Vagina (tissue), 2 donors: ENCODE data around the gene DNM3. TPM values are rescaled to one million over a fixed set of nuclear protein-coding genes. Genes with fewer than 3 reads are reported as not detected.
A peak's percentile ranks its signal among the peaks of the same experiment; 100 is the strongest.

Experiments used
- DNase-seq, 2 donors: peaks; one replicate each; pipeline ENCODE4 v3.0.0-alpha.2; 2017; ENCODE audit errors: extremely low spot score in 2 of 2
- H3K27ac ChIP-seq: fragments of 200-600 bp; sonication (generic); one replicate; pipeline ENCODE4 v1.5.1; 2019
- H3K27me3 ChIP-seq: fragments of 200-600 bp; sonication (generic); one replicate; pipeline ENCODE4 v1.5.1; 2019
- H3K36me3 ChIP-seq, 2 donors: fragments of 200-600 bp; sonication (generic); one replicate each; pipeline ENCODE4 v1.5.1; 2017 to 2019
- H3K4me1 ChIP-seq: fragments of 200-600 bp; sonication (generic); one replicate; pipeline ENCODE4 v1.5.1; 2019
- H3K4me3 ChIP-seq, 2 donors: fragments of 200-600 bp; sonication (generic); 1 replicate in 1 of 2; 2 replicates in 1 of 2; pipeline ENCODE4 v1.5.1; 2016 to 2019
- H3K9me3 ChIP-seq: fragments of 200-600 bp; sonication (generic); one replicate; pipeline ENCODE4 v1.5.1; 2019
- POLR2A ChIP-seq, 2 donors: fragments of 450-650 bp; IDR thresholded peaks; one replicate each; pipeline ENCODE4 v1.6.1; 2017; ENCODE audit warnings: antibody characterized with exemption in 2 of 2, mild to moderate bottlenecking in 2 of 2, moderate library complexity in 2 of 2
- POLR2AphosphoS5 ChIP-seq, 2 donors: sonication (generic); formaldehyde crosslinking; IDR thresholded peaks; one replicate each; pipeline ENCODE4 v1.9.0; 2017; ENCODE audit warnings: antibody characterized with exemption in 2 of 2, mild to moderate bottlenecking in 2 of 2, low read depth in 1 of 2; ENCODE audit not compliant: insufficient read depth in 1 of 2
- intact Hi-C: fragments of 100-400 bp; cut with DNase I; formaldehyde crosslinking; loops from one replicate; pipeline ENCODE4 v1.15.1; 2023
- total RNA-seq: library from RNA; depleted of rRNA; stranded (reverse); fragments of >200 nt; gene quantifications from one replicate; pipeline ENCODE4 v1.2.3, GENCODE V29; 2016
- TF ChIP-seq, protein P1 (sequence below), 3 experiments: fragments of 450-650 bp in 2 of 3; fragments of 200-600 bp in 1 of 3; sonication (generic) in 1 of 3; IDR thresholded peaks; one replicate each; pipeline ENCODE4 v1.5.1; 2017 to 2019; ENCODE audit warnings: antibody characterized with exemption in 3 of 3, mild to moderate bottlenecking in 2 of 3, moderate library complexity in 2 of 3

Gene DNM3
- total RNA-seq, 1 donor from 2014 or later: 15.5 TPM

DNA sequence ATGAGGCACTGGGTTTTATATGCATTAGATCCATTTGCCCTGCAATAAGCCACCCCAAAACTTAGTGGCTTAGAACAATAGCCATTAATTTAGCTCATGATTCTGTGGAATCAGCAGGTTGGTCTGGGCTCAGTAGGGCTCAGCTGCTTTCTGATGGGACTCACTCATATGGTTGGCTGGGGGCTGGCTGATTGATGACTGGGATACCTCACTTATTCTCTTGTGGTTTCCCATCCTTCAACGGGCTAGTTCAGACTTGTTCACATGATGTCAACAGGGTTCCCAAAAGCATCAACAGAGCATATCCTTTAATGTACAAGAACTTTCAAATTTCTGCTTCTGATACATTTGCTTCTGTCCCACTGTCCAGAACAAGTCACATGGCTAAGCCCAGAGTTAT, 43.2 kb downstream of the DNM3 start:
- H3K4me3 ChIP-seq: no peak overlapping the region
- TF ChIP-seq, protein P1, sequence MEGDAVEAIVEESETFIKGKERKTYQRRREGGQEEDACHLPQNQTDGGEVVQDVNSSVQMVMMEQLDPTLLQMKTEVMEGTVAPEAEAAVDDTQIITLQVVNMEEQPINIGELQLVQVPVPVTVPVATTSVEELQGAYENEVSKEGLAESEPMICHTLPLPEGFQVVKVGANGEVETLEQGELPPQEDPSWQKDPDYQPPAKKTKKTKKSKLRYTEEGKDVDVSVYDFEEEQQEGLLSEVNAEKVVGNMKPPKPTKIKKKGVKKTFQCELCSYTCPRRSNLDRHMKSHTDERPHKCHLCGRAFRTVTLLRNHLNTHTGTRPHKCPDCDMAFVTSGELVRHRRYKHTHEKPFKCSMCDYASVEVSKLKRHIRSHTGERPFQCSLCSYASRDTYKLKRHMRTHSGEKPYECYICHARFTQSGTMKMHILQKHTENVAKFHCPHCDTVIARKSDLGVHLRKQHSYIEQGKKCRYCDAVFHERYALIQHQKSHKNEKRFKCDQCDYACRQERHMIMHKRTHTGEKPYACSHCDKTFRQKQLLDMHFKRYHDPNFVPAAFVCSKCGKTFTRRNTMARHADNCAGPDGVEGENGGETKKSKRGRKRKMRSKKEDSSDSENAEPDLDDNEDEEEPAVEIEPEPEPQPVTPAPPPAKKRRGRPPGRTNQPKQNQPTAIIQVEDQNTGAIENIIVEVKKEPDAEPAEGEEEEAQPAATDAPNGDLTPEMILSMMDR (IDR thresholded peaks at IDR 0.05): no peak
- TF ChIP-seq POLR2AphosphoS5 (IDR thresholded peaks at IDR 0.05; ENCODE audit: insufficient read depth in 1 of 2, low read depth in 1 of 2) (no peak), POLR2A (IDR thresholded peaks at IDR 0.05) (no peak)
- no peaks in the 10 kb centered on the region for H3K36me3 ChIP-seq
- intact Hi-C loops: no loop called here
- H3K4me1 ChIP-seq: no peaks in the 10 kb centered on the region
- DNase-seq: no peak
- H3K9me3 ChIP-seq: no peaks in the 10 kb centered on the region
- H3K27me3 ChIP-seq: no peaks in the 10 kb centered on the region
- no peak overlapping the region for H3K27ac ChIP-seq

DNA sequence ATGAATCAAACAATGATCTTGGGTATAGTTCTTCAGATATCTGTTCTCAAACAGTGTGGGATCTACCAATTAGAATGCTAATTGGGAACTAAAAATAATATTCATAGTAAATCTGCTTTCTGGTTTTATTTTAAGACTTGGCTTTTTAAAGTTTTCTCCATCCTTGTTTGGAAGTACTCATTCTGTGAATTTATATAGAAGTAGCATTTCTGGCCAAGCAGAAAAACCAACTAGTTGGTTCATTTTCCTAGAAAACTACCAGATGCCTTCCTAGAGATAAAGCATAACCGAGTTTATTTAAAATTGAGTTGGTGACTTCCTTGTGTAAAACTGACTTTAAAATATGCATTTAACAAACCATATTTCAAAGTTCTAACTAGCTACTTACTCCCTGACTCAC, 48.8 kb downstream of the DNM3 start:
- TF ChIP-seq POLR2A (IDR thresholded peaks at IDR 0.05) (no peak), POLR2AphosphoS5 (IDR thresholded peaks at IDR 0.05; ENCODE audit: insufficient read depth in 1 of 2, low read depth in 1 of 2) (no peak)
- TF ChIP-seq, protein P1 (IDR thresholded peaks at IDR 0.05): no peak
- intact Hi-C loops: no loop called here
- Histone ChIP-seq H3K27me3 (no peaks in the 10 kb centered on the region), H3K4me3 (no peak overlapping the region), H3K27ac (no peak overlapping the region), H3K9me3 (no peaks in the 10 kb centered on the region), H3K36me3 (no peaks in the 10 kb centered on the region), H3K4me1 (no peaks in the 10 kb centered on the region)
- no peak for DNase-seq

DNA sequence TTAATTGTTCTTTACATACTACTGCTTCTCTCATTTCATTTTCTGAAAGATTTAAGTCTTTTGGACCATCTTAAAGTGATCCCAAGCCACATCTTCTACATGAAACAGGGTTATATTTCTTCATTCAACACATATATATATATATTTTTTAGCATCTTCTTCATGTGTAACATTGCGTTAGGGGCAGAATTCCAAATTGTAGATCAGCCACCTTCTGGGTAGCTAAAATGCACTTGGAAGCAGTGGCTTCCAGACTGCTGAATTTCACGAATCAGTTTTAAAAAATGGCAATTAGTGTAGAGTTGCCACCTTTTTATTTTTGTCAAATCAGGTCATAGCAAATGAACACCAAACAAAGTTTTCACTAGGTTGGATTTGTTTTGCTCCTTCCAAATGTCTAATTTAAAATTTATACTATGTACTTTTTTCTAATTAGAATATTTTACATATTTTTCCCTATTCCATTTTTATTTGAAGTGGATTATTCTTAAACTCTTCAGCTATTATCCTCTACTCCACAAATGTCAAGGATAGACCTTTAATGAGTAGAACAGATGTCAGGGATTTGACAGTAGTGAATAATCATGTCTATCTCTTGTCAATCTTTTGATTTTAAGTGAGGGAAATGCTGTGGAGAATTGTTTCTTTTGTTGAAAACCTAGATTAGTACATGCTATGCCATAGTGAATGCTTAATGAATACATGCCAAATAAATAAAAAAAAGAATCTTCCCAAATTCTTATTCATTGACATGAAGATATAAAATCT, 55.8 kb downstream of the DNM3 start:
- TF ChIP-seq, protein P1 (IDR thresholded peaks at IDR 0.05): no peak
- no peak for TF ChIP-seq POLR2A (IDR thresholded peaks at IDR 0.05)
- no peak for TF ChIP-seq POLR2AphosphoS5 (IDR thresholded peaks at IDR 0.05; ENCODE audit: insufficient read depth in 1 of 2, low read depth in 1 of 2)
- intact Hi-C loops: no loop called here
- no peaks in the 10 kb centered on the region for H3K27me3 ChIP-seq

DNA sequence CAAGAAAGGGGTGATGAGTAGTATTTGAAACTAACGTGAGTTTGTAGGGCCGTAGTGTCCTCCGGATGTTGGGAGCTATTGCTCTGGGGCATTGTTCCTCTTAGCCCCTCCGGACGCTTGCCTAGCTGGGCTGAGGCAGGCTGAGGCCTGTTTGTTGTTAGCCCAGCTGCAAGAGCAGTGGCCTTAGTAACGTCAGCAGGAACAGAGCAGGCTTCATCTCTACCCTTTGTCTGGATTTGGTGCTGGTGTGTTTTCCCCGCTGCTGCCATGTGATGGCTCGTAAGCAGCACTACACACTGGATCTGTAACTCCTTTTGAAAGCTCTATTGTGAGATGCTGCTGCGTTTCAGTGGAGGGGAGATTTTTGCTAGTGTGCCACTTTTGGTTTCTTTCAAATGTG, 57.6 kb downstream of the DNM3 start:
- H3K27me3 ChIP-seq: no peaks in the 10 kb centered on the region
- peak overlapping the region; percentile 17 for H3K4me3 ChIP-seq
- no peaks in the 10 kb centered on the region for H3K36me3 ChIP-seq
- H3K4me1 ChIP-seq: peaks cover 9% of the 10 kb centered on the region
- H3K27ac ChIP-seq: peak overlapping the region; percentile 57
- no peak for TF ChIP-seq POLR2AphosphoS5 (IDR thresholded peaks at IDR 0.05; ENCODE audit: insufficient read depth in 1 of 2, low read depth in 1 of 2)
- TF ChIP-seq, protein P1 (IDR thresholded peaks at IDR 0.05): no peak
- TF ChIP-seq POLR2A (IDR thresholded peaks at IDR 0.05): no peak
- intact Hi-C loops: no loop called here
- DNase-seq: no peak
- no peaks in the 10 kb centered on the region for H3K9me3 ChIP-seq

More for the DNA sequence above, 55.8 kb downstream of the DNM3 start:
- no peaks in the 10 kb centered on the region for H3K9me3 ChIP-seq
- H3K27ac ChIP-seq: no peak overlapping the region
- H3K4me1 ChIP-seq: peaks cover 9% of the 10 kb centered on the region
- no peaks in the 10 kb centered on the region for H3K36me3 ChIP-seq
- no peak overlapping the region for H3K4me3 ChIP-seq
- DNase-seq: no peak

DNA sequence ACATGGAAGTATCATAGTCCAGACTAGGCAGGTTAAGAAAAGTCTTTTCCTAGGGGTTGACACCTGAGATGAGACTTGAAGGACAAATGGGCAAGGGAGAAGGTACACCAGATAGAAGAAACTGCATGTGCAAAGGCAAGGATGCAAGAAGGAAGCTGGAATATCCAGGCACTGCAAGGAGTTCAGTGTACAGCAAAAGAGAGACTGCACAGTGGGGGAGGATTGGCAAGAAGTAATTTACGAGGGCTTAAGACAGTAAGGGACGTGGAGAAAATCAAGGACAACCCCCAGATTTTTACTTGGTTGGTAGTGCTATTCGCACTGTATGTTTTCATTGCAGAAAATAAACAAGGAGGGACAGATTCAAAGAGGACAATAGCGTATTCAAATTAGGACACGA, 58.5 kb downstream of the DNM3 start:
- no peak for TF ChIP-seq POLR2A (IDR thresholded peaks at IDR 0.05)
- TF ChIP-seq, protein P1 (IDR thresholded peaks at IDR 0.05): no peak
- TF ChIP-seq POLR2AphosphoS5 (IDR thresholded peaks at IDR 0.05; ENCODE audit: insufficient read depth in 1 of 2, low read depth in 1 of 2): no peak
- no peak for DNase-seq
- H3K9me3 ChIP-seq: no peaks in the 10 kb centered on the region
- H3K36me3 ChIP-seq: no peaks in the 10 kb centered on the region
- no peak overlapping the region for H3K4me3 ChIP-seq
- peaks cover 9% of the 10 kb centered on the region for H3K4me1 ChIP-seq
- intact Hi-C loops: no loop called here
- H3K27ac ChIP-seq: no peak overlapping the region
- no peaks in the 10 kb centered on the region for H3K27me3 ChIP-seq
